Upper lobe of left lung (tissue), 6 donors: ENCODE data around the gene MEGF8. TPM values are rescaled to one million over a fixed set of nuclear protein-coding genes. Genes with fewer than 3 reads are reported as not detected.

Experiments used
- ATAC-seq, 2 donors: fragments of 200-7000 bp; cut with Tn5 transposase; one replicate each; pipeline ENCODE4 v1.9.1; 2022; ENCODE audit warnings: mild to moderate bottlenecking in 2 of 2, moderate library complexity in 2 of 2; ENCODE audit not compliant: low FRiP score in 2 of 2
- DNase-seq, 2 donors: peaks; one replicate each; pipeline ENCODE4 v3.0.0-alpha.2; 2019 to 2020
- H3K27ac ChIP-seq, 4 donors: fragments of 200-600 bp; sonication (generic); one replicate each; pipeline ENCODE4 v1.5.1; 2016 to 2019
- H3K27me3 ChIP-seq, 4 donors: fragments of 200-600 bp; sonication (generic); one replicate each; pipeline ENCODE4 v1.5.1; 2017 to 2019
- H3K36me3 ChIP-seq, 4 donors: fragments of 200-600 bp; sonication (generic); one replicate each; pipeline ENCODE4 v1.5.1; 2016 to 2019
- H3K4me1 ChIP-seq, 4 donors: fragments of 200-600 bp; sonication (generic); one replicate each; pipeline ENCODE4 v1.5.1; 2018 to 2019
- H3K4me3 ChIP-seq, 4 donors: fragments of 200-600 bp; sonication (generic); one replicate each; pipeline ENCODE4 v1.5.1; 2017 to 2019; ENCODE audit warnings: mild to moderate bottlenecking in 2 of 4, moderate library complexity in 1 of 4
- H3K9me3 ChIP-seq, 4 donors: fragments of 200-600 bp; sonication (generic); one replicate each; pipeline ENCODE4 v1.5.1; 2018 to 2019
- CTCF ChIP-seq, 6 experiments: fragments of 450-650 bp in 4 of 6; fragments of 200-600 bp in 2 of 6; sonication (generic) in 2 of 6; IDR thresholded peaks; one replicate each; pipeline ENCODE4 v1.5.1; 2016 to 2019; ENCODE audit warnings: antibody characterized with exemption in 6 of 6
- EP300 ChIP-seq, 4 donors: sonication (generic); formaldehyde crosslinking; IDR thresholded peaks; one replicate each; pipeline ENCODE4 v1.5.1; 2017; ENCODE audit warnings: antibody characterized with exemption in 4 of 4, control low read depth in 2 of 4
- POLR2A ChIP-seq, 4 donors: fragments of 450-650 bp; IDR thresholded peaks; one replicate each; pipeline ENCODE4 v1.5.1; 2016 to 2017; ENCODE audit warnings: antibody characterized with exemption in 4 of 4, mild to moderate bottlenecking in 2 of 4
- POLR2AphosphoS5 ChIP-seq, 2 donors: sonication (generic); formaldehyde crosslinking; IDR thresholded peaks; one replicate each; pipeline ENCODE4 v1.5.1; 2017; ENCODE audit warnings: antibody characterized with exemption in 2 of 2
- WGBS, 2 donors: methylation state at CpG; one replicate each; pipeline ENCODE4 v1.1.5; 2017 to 2018; 5-methylcytosine and 5-hydroxymethylcytosine counted together
- total RNA-seq, 6 donors: library from RNA; depleted of rRNA in 4 of 6; stranded (reverse); fragments of >200 nt in 4 of 6; gene quantifications; one replicate each; pipeline versions ENCODE4 v1.1.0 to v1.2.1, GENCODE V29; 2016 to 2021
- donor health status: DM: no; HTN: no; CAD: no; lungs with moderate emphysema.
- donor health status: DM: no; HTN: yes; CAD: no; lungs with severe emphysema.

Gene MEGF8
- total RNA-seq, 6 donors from 2014 or later = 13.7 to 30.7 (median 17.8) TPM

DNA sequence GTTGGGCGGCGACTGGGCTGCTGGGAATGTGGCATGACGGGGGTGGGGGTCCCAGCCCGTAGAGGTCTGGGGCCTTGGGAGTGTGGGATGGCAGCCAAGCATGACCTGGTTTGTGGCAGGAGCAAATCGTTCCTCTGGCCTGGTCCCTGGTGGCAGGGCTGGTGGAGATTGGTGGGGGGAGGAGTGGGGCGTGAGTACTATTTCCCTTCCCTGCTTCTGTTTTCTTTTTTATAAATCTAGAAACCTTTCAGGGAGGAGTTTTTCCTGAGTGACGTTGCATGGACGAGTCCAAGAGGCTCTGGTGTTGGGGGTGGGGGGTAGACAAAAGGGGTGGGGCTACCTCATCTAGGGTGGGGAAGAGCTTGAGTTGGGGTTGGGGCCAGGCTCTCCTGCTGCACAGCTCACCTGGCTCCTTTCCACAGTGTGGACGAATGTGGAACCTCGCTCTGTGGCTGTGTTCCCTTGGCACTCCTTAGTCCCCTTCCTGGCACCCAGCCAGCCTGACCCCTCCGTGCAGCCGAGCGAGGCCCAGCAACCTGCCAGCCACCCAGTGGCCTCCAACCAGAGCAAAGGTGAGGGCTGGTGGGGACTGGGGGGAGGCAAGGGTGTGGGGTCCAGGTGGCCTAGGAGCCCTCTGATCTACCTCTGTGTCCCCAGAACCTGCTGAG is 39.0 kb upstream of the MEGF8 start:
- 21 to 40% methylated on average over 3 to 11 of the region's 13 CpGs for WGBS, 2 donors
- no peak for ATAC-seq
- peak overlapping the region in 1 of 4 donors; percentile 68 for H3K4me3 ChIP-seq

DNA sequence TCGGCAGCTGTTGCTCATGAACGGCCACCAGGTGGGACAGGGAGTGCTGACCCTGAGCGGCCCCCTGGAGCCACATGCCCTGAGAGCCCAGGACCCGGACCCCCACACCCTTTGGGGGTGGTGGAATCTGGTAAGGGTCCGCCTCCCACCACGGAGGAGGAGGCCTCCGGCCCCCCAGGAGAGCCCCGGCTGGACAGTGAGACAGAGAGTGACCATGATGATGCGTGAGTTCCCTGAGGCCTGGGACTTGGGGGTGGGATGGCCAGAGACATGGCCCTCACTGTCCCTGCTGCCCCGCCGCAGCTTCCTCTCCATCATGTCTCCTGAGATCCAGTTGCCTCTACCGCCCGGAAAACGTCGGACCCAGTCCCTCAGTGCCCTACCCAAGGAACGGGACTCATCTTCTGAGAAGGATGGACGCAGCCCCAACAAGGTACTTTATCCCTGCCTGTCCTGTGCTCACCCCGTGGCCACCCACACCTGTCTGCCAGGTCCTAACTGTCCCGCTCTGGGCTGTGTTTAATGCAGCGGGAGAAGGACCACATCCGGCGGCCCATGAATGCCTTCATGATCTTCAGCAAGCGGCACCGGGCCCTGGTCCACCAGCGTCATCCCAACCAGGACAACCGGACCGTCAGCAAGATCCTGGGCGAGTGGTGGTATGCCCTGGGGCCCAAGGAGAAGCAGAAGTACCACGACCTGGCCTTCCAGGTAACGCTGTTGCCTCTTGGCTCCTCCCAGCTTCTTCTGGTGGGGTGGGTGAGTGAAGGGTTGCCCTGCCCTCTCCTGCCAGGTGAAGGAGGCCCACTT is 38.2 kb upstream of the MEGF8 start:
- peak in 1 of 2 donors; percentile 65 for DNase-seq
- Histone ChIP-seq H3K4me3 (no peak overlapping the region), H3K27ac (peak overlapping the region; percentile 62 to 99 (median 81)), H3K27me3 (no peaks in the 10 kb centered on the region), H3K9me3 (no peaks in the 10 kb centered on the region), H3K36me3 (peaks cover 20 to 56% (median 53%) of the 10 kb centered on the region in 4 donors), H3K4me1 (peaks cover 27 to 38% (median 34%) of the 10 kb centered on the region in 4 donors)
- 91 to 94% methylated on average over 19 to 28 of the region's 30 CpGs for WGBS, 2 donors
- TF ChIP-seq POLR2AphosphoS5 (IDR thresholded peaks at IDR 0.05) = no peak
- TF ChIP-seq EP300 (IDR thresholded peaks at IDR 0.05) = no peak
- ATAC-seq = no peak

More for the DNA sequence above, 39.0 kb upstream of the MEGF8 start:
- Histone ChIP-seq H3K36me3 (peaks cover 16 to 48% (median 46%) of the 10 kb centered on the region in 4 donors), H3K27ac (peak overlapping the region; percentile 62 to 99 (median 81)), H3K27me3 (no peaks in the 10 kb centered on the region), H3K9me3 (no peaks in the 10 kb centered on the region), H3K4me1 (peaks cover 35 to 45% (median 42%) of the 10 kb centered on the region in 4 donors)
- TF ChIP-seq POLR2A (IDR thresholded peaks at IDR 0.05) (no peak), CTCF (IDR thresholded peaks at IDR 0.05) (no peak), POLR2AphosphoS5 (IDR thresholded peaks at IDR 0.05) (no peak), EP300 (IDR thresholded peaks at IDR 0.05) (no peak)
- DNase-seq = no peak

- no peak overlapping the region for H3K27ac ChIP-seq
- peaks cover 22 to 32% (median 29%) of the 10 kb centered on the region in 4 donors for H3K4me1 ChIP-seq
- peaks cover 24 to 61% (median 59%) of the 10 kb centered on the region in 4 donors for H3K36me3 ChIP-seq
- no peak for TF ChIP-seq POLR2A (IDR thresholded peaks at IDR 0.05)
- TF ChIP-seq EP300 (IDR thresholded peaks at IDR 0.05) = no peak
- no peak for TF ChIP-seq CTCF (IDR thresholded peaks at IDR 0.05)
- no peak for TF ChIP-seq POLR2AphosphoS5 (IDR thresholded peaks at IDR 0.05)
- WGBS, 2 donors = 89% methylated on average over 3 to 10 of the region's 10 CpGs
- ATAC-seq (no peak), DNase-seq (no peak)
- no peaks in the 10 kb centered on the region for H3K9me3 ChIP-seq
- H3K27me3 ChIP-seq = no peaks in the 10 kb centered on the region
- H3K4me3 ChIP-seq = no peak overlapping the region
These were observed 37.7 kb upstream of the MEGF8 start for GRCh38 chr19:42287827-42288107.

DNA sequence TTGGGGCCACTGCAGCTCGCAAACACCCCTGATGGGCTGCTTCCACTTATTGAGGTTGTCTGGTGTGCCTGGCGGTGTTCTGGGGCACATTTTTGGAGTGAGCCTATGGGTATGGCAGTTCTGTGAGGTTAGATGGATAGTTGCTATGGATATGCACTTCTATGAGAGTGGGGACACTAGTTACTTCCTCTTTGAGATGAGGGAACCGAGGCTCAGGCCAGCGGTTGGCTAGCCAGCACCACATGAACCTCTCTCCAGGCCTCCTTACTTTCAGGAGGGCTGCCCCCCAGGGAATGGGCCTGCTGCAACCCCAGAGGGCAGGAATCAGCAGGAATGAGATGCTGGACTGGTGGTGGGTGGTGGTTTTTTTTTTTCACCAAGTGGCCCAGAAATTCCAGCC is 37.0 kb upstream of the MEGF8 start:
- Histone ChIP-seq H3K27ac (no peak overlapping the region), H3K27me3 (no peaks in the 10 kb centered on the region), H3K9me3 (no peaks in the 10 kb centered on the region), H3K4me1 (peaks cover 16 to 26% (median 23%) of the 10 kb centered on the region in 4 donors), H3K36me3 (peaks cover 25 to 67% (median 65%) of the 10 kb centered on the region in 4 donors), H3K4me3 (no peak overlapping the region)
- DNase-seq (no peak), ATAC-seq (no peak)
- 72 to 77% methylated on average over 4 of the region's 4 CpGs for WGBS, 2 donors
- TF ChIP-seq POLR2AphosphoS5 (IDR thresholded peaks at IDR 0.05) (no peak), EP300 (IDR thresholded peaks at IDR 0.05) (no peak), CTCF (IDR thresholded peaks at IDR 0.05) (no peak), POLR2A (IDR thresholded peaks at IDR 0.05) (no peak)

GRCh38 chr19:42288881-42289555 is 36.4 kb upstream of the MEGF8 start:
- WGBS, 2 donors = 94 to 97% methylated on average over 11 to 22 of the region's 22 CpGs
- no peaks in the 10 kb centered on the region for H3K9me3 ChIP-seq
- no peak overlapping the region for H3K4me3 ChIP-seq
- peaks cover 15 to 25% (median 21%) of the 10 kb centered on the region in 4 donors for H3K4me1 ChIP-seq
- no peaks in the 10 kb centered on the region for H3K27me3 ChIP-seq
- TF ChIP-seq POLR2A (IDR thresholded peaks at IDR 0.05) (no peak), CTCF (IDR thresholded peaks at IDR 0.05) (no peak), POLR2AphosphoS5 (IDR thresholded peaks at IDR 0.05) (no peak), EP300 (IDR thresholded peaks at IDR 0.05) (no peak)
- H3K36me3 ChIP-seq = peaks cover 25 to 74% (median 71%) of the 10 kb centered on the region in 4 donors
- ATAC-seq (no peak), DNase-seq (peak in 1 of 2 donors; percentile 77)
- no peak overlapping the region for H3K27ac ChIP-seq
